HG03520 (cell line): ENCODE data around the gene USF2.
"Not testable (repeated sequence)": the region's sequence is repeated elsewhere in the genome, so short reads cannot be mapped to it uniquely, and the experiment has no call there.

Source experiments
- ATAC-seq: cut with Tn5 transposase; IDR thresholded peaks from one replicate; pipeline ENCODE4 v1.9.1; 2021; ENCODE audit warnings: mild to moderate bottlenecking, moderate library complexity; ENCODE audit not compliant: unreplicated experiment

Gene USF2

GRCh38 chr19:35279985-35280821 lies 11.4 kb downstream of the USF2 start:
- no peak for ATAC-seq

GRCh38 chr19:35281303-35281702 lies 12.5 kb downstream of the USF2 start:
- no peak for ATAC-seq

GRCh38 chr19:35284153-35285094 lies 15.7 kb downstream of the USF2 start:
- ATAC-seq = no peak

- no peak for ATAC-seq
Measured at GRCh38 chr19:35285095-35285449, 16.3 kb downstream of the USF2 start.

GRCh38 chr19:35285465-35285864 lies 16.7 kb downstream of the USF2 start:
- not testable (repeated sequence) for ATAC-seq

GRCh38 chr19:35286101-35286500 lies 17.3 kb downstream of the USF2 start:
- ATAC-seq = not testable (repeated sequence)

- no peak for ATAC-seq
Measured at GRCh38 chr19:35287713-35288112, 19.0 kb downstream of the USF2 start.

GRCh38 chr19:35288331-35288730 lies 19.6 kb downstream of the USF2 start:
- no peak for ATAC-seq

- ATAC-seq = no peak
Measured at GRCh38 chr19:35288906-35289305, 20.1 kb downstream of the USF2 start.

GRCh38 chr19:35290381-35291127 lies 21.8 kb downstream of the USF2 start:
- ATAC-seq = no peak

GRCh38 chr19:35291259-35291658 lies 22.5 kb downstream of the USF2 start:
- no peak for ATAC-seq

- ATAC-seq = no peak
Measured at GRCh38 chr19:35291916-35292315, 23.2 kb downstream of the USF2 start, which contains the start of gene MAG. Gene MAG (plus strand): TSS chr19:35292161. CDS start chr19:35295409, 3,248 bp downstream.

- ATAC-seq = no peak
Measured at GRCh38 chr19:35292421-35293362, 23.9 kb downstream of the USF2 start.

- ATAC-seq = no peak
Measured at GRCh38 chr19:35293363-35293739, 24.6 kb downstream of the USF2 start.

GRCh38 chr19:35293808-35294207 lies 25.0 kb downstream of the USF2 start:
- no peak for ATAC-seq

- ATAC-seq = no peak
Measured at GRCh38 chr19:35294328-35294727, 25.6 kb downstream of the USF2 start.

GRCh38 chr19:35294859-35295791 lies 26.4 kb downstream of the USF2 start:
- ATAC-seq = no peak

- ATAC-seq = no peak
Measured at GRCh38 chr19:35295792-35296462, 27.2 kb downstream of the USF2 start.
